Measurements from ENCODE around the gene MAPK1IP1L.

MAPK1IP1L gene

GRCh38 chr14:55117803-55118441 is 66.5 kb downstream of the MAPK1IP1L start:
- Histone ChIP-seq H3K9ac (ENCODE audit: low read depth in 1 of 2, low read length in 2 of 2) (no peak overlapping the region), H3K27ac (ENCODE audit: low read depth, low read length) (no peak overlapping the region), H3K36me3 (ENCODE audit: control insufficient read depth in 1 of 2, insufficient read depth in 2 of 2, low read length in 2 of 2) (no peaks in the 10 kb centered on the region), H3K4me3 (ENCODE audit: low read depth in 1 of 2, low read length in 2 of 2) (no peak overlapping the region), H3K4me1 (ENCODE audit: control insufficient read depth in 1 of 2, insufficient read depth in 2 of 2, low read length in 2 of 2) (peaks cover 45 to 76% of the 10 kb centered on the region in 2 donors), H3K9me3 (ENCODE audit: control insufficient read depth in 1 of 2, low read length in 2 of 2) (no peaks in the 10 kb centered on the region), H3K27me3 (ENCODE audit: control insufficient read depth in 1 of 2, insufficient read depth in 2 of 2, low read length in 2 of 2) (no peaks in the 10 kb centered on the region)

GRCh38 chr14:55118761-55119160 is 67.3 kb downstream of the MAPK1IP1L start:
- Histone ChIP-seq H3K4me1 (ENCODE audit: control insufficient read depth in 1 of 2, insufficient read depth in 2 of 2, low read length in 2 of 2) (peaks cover 53 to 83% of the 10 kb centered on the region in 2 donors), H3K36me3 (ENCODE audit: control insufficient read depth in 1 of 2, insufficient read depth in 2 of 2, low read length in 2 of 2) (no peaks in the 10 kb centered on the region), H3K9ac (ENCODE audit: low read depth in 1 of 2, low read length in 2 of 2) (no peak overlapping the region), H3K4me3 (ENCODE audit: low read depth in 1 of 2, low read length in 2 of 2) (no peak overlapping the region), H3K9me3 (ENCODE audit: control insufficient read depth in 1 of 2, low read length in 2 of 2) (no peaks in the 10 kb centered on the region), H3K27ac (ENCODE audit: low read depth, low read length) (no peak overlapping the region), H3K27me3 (ENCODE audit: control insufficient read depth in 1 of 2, insufficient read depth in 2 of 2, low read length in 2 of 2) (no peaks in the 10 kb centered on the region)

Measured in duodenal mucosa (tissue), 2 donors.